Measurements from ENCODE around the gene STX8. TPM values are rescaled to one million over a fixed set of nuclear protein-coding genes. Genes with fewer than 3 reads are reported as not detected.

STX8 gene
- total RNA-seq, 1 experiment from 2014 or later, result 49.0 TPM

DNA sequence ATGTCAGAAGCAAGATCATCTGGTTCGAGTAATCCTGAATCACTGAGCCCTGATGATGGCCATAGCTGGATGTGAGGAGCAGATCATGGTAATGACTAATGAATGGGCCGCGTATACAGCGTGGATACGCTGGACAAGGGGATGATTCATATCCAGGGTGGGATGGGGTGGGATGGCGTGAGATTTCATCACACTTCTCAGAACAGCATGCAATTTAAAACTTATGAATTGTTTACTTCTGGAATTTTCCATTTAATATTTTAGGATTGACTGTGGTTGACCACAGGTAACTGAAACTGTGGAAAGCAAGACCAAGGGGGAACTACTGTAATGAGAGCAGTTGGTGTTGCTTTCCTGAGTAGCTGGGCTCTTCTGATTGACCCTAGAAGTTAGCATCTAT lies 225.5 kb downstream of the STX8 start:
- H3K27me3 Mint-ChIP-seq (ENCODE audit: insufficient read depth, unreplicated experiment), result no peaks in the 10 kb centered on the region
- H3K27ac Mint-ChIP-seq (ENCODE audit: low read depth, unreplicated experiment), result peak overlapping the region; percentile 75
- CTCF ChIA-PET, result interaction anchor here (0.6 kb wide), 1 partner anchor 11 kb away, joined by 3 read pairs; no protein-coding TSS in a partner anchor
- no TSS peak for BruUV-seq (replicated peaks)
- intact Hi-C loops (cut with micrococcal nuclease), result no loop called here
- TF ChIP-seq, protein P1, sequence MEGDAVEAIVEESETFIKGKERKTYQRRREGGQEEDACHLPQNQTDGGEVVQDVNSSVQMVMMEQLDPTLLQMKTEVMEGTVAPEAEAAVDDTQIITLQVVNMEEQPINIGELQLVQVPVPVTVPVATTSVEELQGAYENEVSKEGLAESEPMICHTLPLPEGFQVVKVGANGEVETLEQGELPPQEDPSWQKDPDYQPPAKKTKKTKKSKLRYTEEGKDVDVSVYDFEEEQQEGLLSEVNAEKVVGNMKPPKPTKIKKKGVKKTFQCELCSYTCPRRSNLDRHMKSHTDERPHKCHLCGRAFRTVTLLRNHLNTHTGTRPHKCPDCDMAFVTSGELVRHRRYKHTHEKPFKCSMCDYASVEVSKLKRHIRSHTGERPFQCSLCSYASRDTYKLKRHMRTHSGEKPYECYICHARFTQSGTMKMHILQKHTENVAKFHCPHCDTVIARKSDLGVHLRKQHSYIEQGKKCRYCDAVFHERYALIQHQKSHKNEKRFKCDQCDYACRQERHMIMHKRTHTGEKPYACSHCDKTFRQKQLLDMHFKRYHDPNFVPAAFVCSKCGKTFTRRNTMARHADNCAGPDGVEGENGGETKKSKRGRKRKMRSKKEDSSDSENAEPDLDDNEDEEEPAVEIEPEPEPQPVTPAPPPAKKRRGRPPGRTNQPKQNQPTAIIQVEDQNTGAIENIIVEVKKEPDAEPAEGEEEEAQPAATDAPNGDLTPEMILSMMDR (IDR thresholded peaks at IDR 0.05; ENCODE audit: unreplicated experiment), result no peak
- DNase-seq (ENCODE audit: unreplicated experiment), result peak; percentile 83
- POLR2A ChIA-PET, result interaction anchor here (0.6 to 1.1 kb wide), 2 partner anchors 15 to 75 kb away, joined by 3 read pairs; no protein-coding TSS in a partner anchor
- H3K36me3 Mint-ChIP-seq (ENCODE audit: insufficient read depth, unreplicated experiment), result no peaks in the 10 kb centered on the region
- no peaks in the 10 kb centered on the region for H3K9me3 Mint-ChIP-seq (ENCODE audit: unreplicated experiment)
- no peak overlapping the region for H3K4me3 Mint-ChIP-seq (ENCODE audit: unreplicated experiment)
- H3K4me1 Mint-ChIP-seq (ENCODE audit: insufficient read depth, unreplicated experiment), result peaks cover 6% of the 10 kb centered on the region

DNA sequence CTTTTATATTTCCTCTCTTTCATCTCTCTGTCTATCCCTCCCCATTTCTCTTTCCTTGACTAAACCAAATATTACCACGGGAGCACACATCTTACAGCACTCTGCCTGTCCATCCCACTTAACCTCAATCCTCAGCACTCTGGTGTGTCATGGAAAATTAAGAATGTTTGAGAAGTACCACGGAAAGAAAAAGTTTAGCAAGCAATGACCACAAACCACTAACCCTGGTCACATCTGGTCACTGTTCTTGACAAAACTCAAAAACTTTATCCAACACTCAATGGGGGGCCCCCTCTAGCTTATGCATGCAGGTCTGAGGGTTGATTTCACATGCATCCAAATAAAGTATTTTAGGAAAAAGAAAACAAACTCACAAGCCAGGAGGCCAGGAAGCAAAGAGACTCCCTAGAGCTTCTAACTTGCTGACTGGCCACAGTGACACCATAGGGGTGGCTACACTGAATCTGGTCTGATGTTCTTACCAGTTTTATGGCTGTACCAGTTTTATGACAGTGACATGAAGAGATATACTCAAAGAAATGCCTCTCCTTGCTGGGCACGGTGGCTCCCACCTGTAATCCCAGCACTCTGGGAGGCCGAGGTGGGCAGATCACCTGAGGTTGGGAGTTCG lies 229.2 kb downstream of the STX8 start:
- Mint-ChIP-seq H3K27ac (ENCODE audit: low read depth, unreplicated experiment) (no peak overlapping the region), H3K4me1 (ENCODE audit: insufficient read depth, unreplicated experiment) (peaks cover 6% of the 10 kb centered on the region), H3K4me3 (ENCODE audit: unreplicated experiment) (no peak overlapping the region), H3K27me3 (ENCODE audit: insufficient read depth, unreplicated experiment) (no peaks in the 10 kb centered on the region), H3K9me3 (ENCODE audit: unreplicated experiment) (no peaks in the 10 kb centered on the region), H3K36me3 (ENCODE audit: insufficient read depth, unreplicated experiment) (peaks cover 4% of the 10 kb centered on the region)
- ChIA-PET CTCF (no interaction called here), POLR2A (interaction anchor here (1.9 kb wide), 1 partner anchor 11 kb away, joined by 4 read pairs; no protein-coding TSS in a partner anchor)
- TF ChIP-seq, protein P1 (IDR thresholded peaks at IDR 0.05; ENCODE audit: unreplicated experiment), result no peak
- no TSS peak for BruUV-seq (replicated peaks)
- DNase-seq (ENCODE audit: unreplicated experiment), result no peak
- intact Hi-C loops (cut with micrococcal nuclease), result no loop called here

DNA sequence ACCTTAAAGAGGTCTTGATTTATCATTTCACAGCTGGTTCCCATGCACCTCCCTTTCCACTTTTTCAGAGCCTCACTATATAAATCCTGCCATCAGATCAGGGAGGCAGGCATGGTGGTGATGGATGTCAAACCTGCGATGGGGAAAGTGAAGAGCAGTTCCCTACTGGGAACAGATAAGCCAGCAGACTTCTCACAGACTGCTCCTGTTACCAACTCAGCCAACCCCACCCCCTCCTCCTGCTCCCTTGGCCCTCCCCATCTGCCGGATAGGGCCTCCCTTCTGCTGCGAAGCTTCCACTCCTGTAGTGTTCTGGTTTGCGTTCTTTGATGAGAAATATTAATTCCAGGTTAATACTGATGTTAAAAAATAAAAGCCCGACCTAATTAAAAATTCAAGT lies 232.1 kb downstream of the STX8 start:
- Mint-ChIP-seq H3K4me1 (ENCODE audit: insufficient read depth, unreplicated experiment) (peaks cover 6% of the 10 kb centered on the region), H3K36me3 (ENCODE audit: insufficient read depth, unreplicated experiment) (peaks cover 4% of the 10 kb centered on the region), H3K27ac (ENCODE audit: low read depth, unreplicated experiment) (no peak overlapping the region), H3K4me3 (ENCODE audit: unreplicated experiment) (no peak overlapping the region), H3K9me3 (ENCODE audit: unreplicated experiment) (no peaks in the 10 kb centered on the region), H3K27me3 (ENCODE audit: insufficient read depth, unreplicated experiment) (no peaks in the 10 kb centered on the region)
- no peak for DNase-seq (ENCODE audit: unreplicated experiment)
- TF ChIP-seq, protein P1 (IDR thresholded peaks at IDR 0.05; ENCODE audit: unreplicated experiment), result no peak
- ChIA-PET POLR2A (interaction anchor here (0.6 kb wide), 1 partner anchor 23 kb away, joined by 3 read pairs; no protein-coding TSS in a partner anchor), CTCF (interaction anchor here (0.6 kb wide), 2 partner anchors 67 to 343 kb away, joined by 3 read pairs; no protein-coding TSS in a partner anchor)
- intact Hi-C loops (cut with micrococcal nuclease), result no loop called here
- BruUV-seq (replicated peaks), result no TSS peak

DNA sequence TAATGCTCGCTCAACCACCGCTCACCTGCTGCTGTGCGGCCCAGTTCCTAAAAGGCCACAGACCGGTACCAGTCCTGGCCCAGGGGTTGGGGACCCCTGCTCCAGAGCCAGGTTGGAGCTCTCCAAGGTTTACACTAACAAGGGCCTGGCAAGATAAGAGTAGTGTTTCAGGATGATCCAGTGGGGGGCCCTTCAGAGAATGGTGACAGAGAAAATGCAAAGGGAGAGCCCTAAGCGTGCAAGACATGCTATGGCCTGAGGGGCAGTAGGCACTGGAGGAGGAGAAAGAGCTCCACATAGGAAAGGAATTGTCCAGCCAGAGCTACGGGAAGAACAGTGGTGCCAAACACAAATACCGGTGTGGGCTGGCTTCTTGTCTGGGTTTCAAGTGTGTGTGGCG lies 233.4 kb downstream of the STX8 start:
- no peaks in the 10 kb centered on the region for H3K27me3 Mint-ChIP-seq (ENCODE audit: insufficient read depth, unreplicated experiment)
- no peak for DNase-seq (ENCODE audit: unreplicated experiment)
- CTCF ChIA-PET, result no interaction called here
- no TSS peak for BruUV-seq (replicated peaks)
- H3K27ac Mint-ChIP-seq (ENCODE audit: low read depth, unreplicated experiment), result no peak overlapping the region
- POLR2A ChIA-PET, result no interaction called here
- H3K36me3 Mint-ChIP-seq (ENCODE audit: insufficient read depth, unreplicated experiment), result peaks cover 4% of the 10 kb centered on the region
- H3K4me1 Mint-ChIP-seq (ENCODE audit: insufficient read depth, unreplicated experiment), result peaks cover 6% of the 10 kb centered on the region
- H3K4me3 Mint-ChIP-seq (ENCODE audit: unreplicated experiment), result no peak overlapping the region
- intact Hi-C loops (cut with micrococcal nuclease), result no loop called here
- H3K9me3 Mint-ChIP-seq (ENCODE audit: unreplicated experiment), result no peaks in the 10 kb centered on the region
- TF ChIP-seq, protein P1 (IDR thresholded peaks at IDR 0.05; ENCODE audit: unreplicated experiment), result no peak

All from MCF 10A (cell line).